ENCODE measurements around the gene CREB5.

GRCh38 chr7:28806841-28807240 lies 394.5 kb downstream of the CREB5 start:
- TF ChIP-seq, protein P1, sequence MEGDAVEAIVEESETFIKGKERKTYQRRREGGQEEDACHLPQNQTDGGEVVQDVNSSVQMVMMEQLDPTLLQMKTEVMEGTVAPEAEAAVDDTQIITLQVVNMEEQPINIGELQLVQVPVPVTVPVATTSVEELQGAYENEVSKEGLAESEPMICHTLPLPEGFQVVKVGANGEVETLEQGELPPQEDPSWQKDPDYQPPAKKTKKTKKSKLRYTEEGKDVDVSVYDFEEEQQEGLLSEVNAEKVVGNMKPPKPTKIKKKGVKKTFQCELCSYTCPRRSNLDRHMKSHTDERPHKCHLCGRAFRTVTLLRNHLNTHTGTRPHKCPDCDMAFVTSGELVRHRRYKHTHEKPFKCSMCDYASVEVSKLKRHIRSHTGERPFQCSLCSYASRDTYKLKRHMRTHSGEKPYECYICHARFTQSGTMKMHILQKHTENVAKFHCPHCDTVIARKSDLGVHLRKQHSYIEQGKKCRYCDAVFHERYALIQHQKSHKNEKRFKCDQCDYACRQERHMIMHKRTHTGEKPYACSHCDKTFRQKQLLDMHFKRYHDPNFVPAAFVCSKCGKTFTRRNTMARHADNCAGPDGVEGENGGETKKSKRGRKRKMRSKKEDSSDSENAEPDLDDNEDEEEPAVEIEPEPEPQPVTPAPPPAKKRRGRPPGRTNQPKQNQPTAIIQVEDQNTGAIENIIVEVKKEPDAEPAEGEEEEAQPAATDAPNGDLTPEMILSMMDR (conservative IDR thresholded peaks at IDR 0.05; ENCODE audit: low read length), result no peak
- no peak for TF ChIP-seq EZH2phosphoT487 (IDR thresholded peaks at IDR 0.05; ENCODE audit: borderline replicate concordance)

All from Loucy (cell line).